CD14-positive monocyte (primary cell): ENCODE measurements around the gene SLC25A46. TPM values are rescaled to one million over a fixed set of nuclear protein-coding genes. Genes with fewer than 3 reads are reported as not detected.

Experiments
- DNase-seq, 3 donors: peaks; one replicate each; pipeline ENCODE4 v3.0.0-alpha.2; 2011 to 2022
- H2AFZ ChIP-seq: 2 replicates; pipeline ENCODE4 v1.6.0; 2012; ENCODE audit warnings: mild to moderate bottlenecking, low read depth, low read length, inconsistent platforms; ENCODE audit not compliant: insufficient read depth, poor library complexity, severe bottlenecking
- H3K27ac ChIP-seq, 2 donors: 1 replicate in 1 of 2; 2 replicates in 1 of 2; pipeline ENCODE4 v1.5.1; 2012 to 2013; ENCODE audit warnings: low read length in 2 of 2, control low read depth in 1 of 2, inconsistent platforms in 1 of 2, low read depth in 1 of 2, mild to moderate bottlenecking in 1 of 2
- H3K27me3 ChIP-seq, 2 donors: one replicate each; pipeline versions ENCODE4 v1.6.0 to v1.6.1; 2011 to 2013; ENCODE audit warnings: low read length in 2 of 2; ENCODE audit not compliant: control insufficient read depth in 2 of 2, insufficient read depth in 2 of 2
- H3K36me3 ChIP-seq, 2 donors: replicated peaks in 1 of 2; 1 replicate in 1 of 2; 2 replicates in 1 of 2; pipeline versions ENCODE4 v1.5.1 to v1.6.1; 2012 to 2013; ENCODE audit warnings: low read length in 2 of 2, control low read depth in 1 of 2, inconsistent platforms in 1 of 2, mild to moderate bottlenecking in 1 of 2; ENCODE audit not compliant: insufficient read depth in 2 of 2, control insufficient read depth in 1 of 2
- H3K4me1 ChIP-seq, 2 donors: 1 replicate in 1 of 2; 2 replicates in 1 of 2; pipeline versions ENCODE4 v1.5.1 to v1.6.1; 2012 to 2013; ENCODE audit warnings: low read length in 2 of 2, control low read depth in 1 of 2, inconsistent platforms in 1 of 2, mild to moderate bottlenecking in 1 of 2, moderate library complexity in 1 of 2; ENCODE audit not compliant: insufficient read depth in 2 of 2, control insufficient read depth in 1 of 2
- H3K4me2 ChIP-seq: replicated peaks from 2 replicates; pipeline ENCODE3; 2012; ENCODE audit warnings: low read length, moderate library complexity, mild to moderate bottlenecking; ENCODE audit not compliant: poor library complexity, severe bottlenecking; ENCODE audit errors: extremely low read depth
- H3K4me3 ChIP-seq, 3 experiments: fragments of 200-600 bp in 1 of 3; sonication (generic) in 1 of 3; replicated peaks in 1 of 3; 1 replicate in 2 of 3; 2 replicates in 1 of 3; pipeline ENCODE4 v1.5.1; 2011 to 2013; ENCODE audit warnings: low read length in 3 of 3, mild to moderate bottlenecking in 3 of 3, control low read depth in 2 of 3, low read depth in 2 of 3, inconsistent platforms in 1 of 3, moderate library complexity in 1 of 3
- H3K79me2 ChIP-seq: 2 replicates; pipeline ENCODE4 v1.6.0; 2012; ENCODE audit warnings: mild to moderate bottlenecking, control low read depth, inconsistent platforms, low read length, moderate library complexity; ENCODE audit not compliant: insufficient read depth
- H3K9ac ChIP-seq: 2 replicates; pipeline ENCODE4 v1.6.0; 2017; ENCODE audit warnings: low read length, mild to moderate bottlenecking; ENCODE audit not compliant: insufficient read depth, poor library complexity, severe bottlenecking
- H3K9me3 ChIP-seq, 2 donors: replicated peaks in 1 of 2; 1 replicate in 1 of 2; 2 replicates in 1 of 2; pipeline versions ENCODE4 v1.5.1 to v1.6.1; 2012 to 2013; ENCODE audit warnings: low read length in 2 of 2, control low read depth in 1 of 2; ENCODE audit not compliant: control insufficient read depth in 1 of 2, insufficient read depth in 1 of 2
- H4K20me1 ChIP-seq: 2 replicates; pipeline ENCODE4 v1.6.0; 2012; ENCODE audit warnings: mild to moderate bottlenecking, low read length, control low read depth, moderate library complexity; ENCODE audit not compliant: insufficient read depth
- H3K27ac Mint-ChIP-seq, 7 donors: one replicate each; pipeline ENCODE4 v1.8.0; 2020; ENCODE audit warnings: mild to moderate bottlenecking in 7 of 7, mixed read lengths in 7 of 7, moderate library complexity in 6 of 7, inconsistent platforms in 2 of 7
- H3K27me3 Mint-ChIP-seq, 3 donors: one replicate each; pipeline ENCODE4 v1.8.0; 2021 to 2022; ENCODE audit warnings: low read depth in 3 of 3, mild to moderate bottlenecking in 3 of 3, mixed read lengths in 3 of 3, moderate library complexity in 3 of 3, inconsistent platforms in 1 of 3
- H3K36me3 Mint-ChIP-seq, 2 donors: one replicate each; pipeline ENCODE4 v1.8.0; 2020; ENCODE audit warnings: mixed read lengths in 2 of 2, inconsistent platforms in 1 of 2, mild to moderate bottlenecking in 1 of 2
- H3K4me1 Mint-ChIP-seq: one replicate; pipeline ENCODE4 v1.8.0; 2020; ENCODE audit warnings: mild to moderate bottlenecking, mixed read lengths
- H3K4me3 Mint-ChIP-seq, 2 donors: one replicate each; pipeline ENCODE4 v1.8.0; 2020; ENCODE audit warnings: mild to moderate bottlenecking in 2 of 2, mixed read lengths in 2 of 2, moderate library complexity in 1 of 2
- H3K9me3 Mint-ChIP-seq, 7 donors: one replicate each; pipeline ENCODE4 v1.8.0; 2020 to 2022; ENCODE audit warnings: mixed read lengths in 7 of 7, mild to moderate bottlenecking in 6 of 7, moderate library complexity in 6 of 7, inconsistent platforms in 2 of 7
- CTCF ChIP-seq: fragments of 200-600 bp; IDR thresholded peaks from one replicate; pipeline ENCODE4 v1.8.0; 2022; ENCODE audit warnings: antibody characterized with exemption, mild to moderate bottlenecking
- WGBS: methylation state at CpG from one replicate; pipeline ENCODE4 v1.1.5; 2013; ENCODE audit warnings: missing lambda C conversion rate; ENCODE audit not compliant: insufficient coverage; 5-methylcytosine and 5-hydroxymethylcytosine counted together
- intact Hi-C, 2 donors: fragments of 100-400 bp; cut with micrococcal nuclease; formaldehyde crosslinking; loops; one replicate each; pipeline versions ENCODE4 v1.15.0 to v1.15.1; 2023
- polyA plus RNA-seq, 3 donors: library from polyadenylated mRNA; depleted of rRNA in 1 of 3; unstranded in 2 of 3; stranded (reverse) in 1 of 3; fragments of 300-500 nt in 2 of 3; fragments of >200 nt in 1 of 3; fragmentation: Illumina TruSeq in 2 of 3; gene quantifications; 1 replicate in 2 of 3; 2 replicates in 1 of 3; pipeline ENCODE4 v1.2.3, GENCODE V29; 2012 to 2021

Gene SLC25A46
- polyA plus RNA-seq, 3 donors: 20.1 to 32.2 (median 29.7) TPM

GRCh38 chr5:110718311-110718710 lies 20.5 kb upstream of the SLC25A46 start:
- H3K9me3 Mint-ChIP-seq: peaks cover 0 to 5% (median 0%) of the 10 kb centered on the region in 7 donors
- TF ChIP-seq CTCF: no peak
- H2AFZ ChIP-seq: no peak overlapping the region
- no peak overlapping the region for H3K9ac ChIP-seq
- H3K36me3 ChIP-seq: no peaks in the 10 kb centered on the region
- H3K27ac Mint-ChIP-seq: no peak overlapping the region
- no peak overlapping the region for H3K4me3 Mint-ChIP-seq
- no peaks in the 10 kb centered on the region for H3K79me2 ChIP-seq
- H3K4me1 ChIP-seq: no peaks in the 10 kb centered on the region
- no peaks in the 10 kb centered on the region for H3K36me3 Mint-ChIP-seq
- WGBS: no CpG with 5 or more reads among the region's 2 CpGs
- H3K4me2 ChIP-seq: no peak overlapping the region
- no peaks in the 10 kb centered on the region for H3K27me3 Mint-ChIP-seq
- H3K27me3 ChIP-seq: no peaks in the 10 kb centered on the region
- no peak overlapping the region for H3K27ac ChIP-seq
- H3K4me1 Mint-ChIP-seq: no peaks in the 10 kb centered on the region
- no peak for DNase-seq
- no peak overlapping the region for H3K4me3 ChIP-seq
- intact Hi-C loops: no loop called here
- H3K9me3 ChIP-seq: no peaks in the 10 kb centered on the region
- H4K20me1 ChIP-seq: no peaks in the 10 kb centered on the region

GRCh38 chr5:110726249-110727024 lies 12.4 kb upstream of the SLC25A46 start, which contains the start of gene TMEM232:
Gene TMEM232 (minus strand): TSS chr5:110726671. CDS start chr5:110667352, 59,319 bp downstream.
- Histone ChIP-seq H3K4me3 (peak within 1 kb of the TSS; percentile 42 to 73 (median 68)), H3K9me3 (no peaks in the 10 kb centered on the region), H2AFZ (peak within 1 kb of the TSS; percentile 71), H4K20me1 (no peaks in the 10 kb centered on the region), H3K9ac (no peak within 1 kb of the TSS), H3K79me2 (no peaks in the 10 kb centered on the region), H3K4me1 (peaks cover 5 to 10% of the 10 kb centered on the region in 2 donors), H3K36me3 (no peaks in the 10 kb centered on the region), H3K27me3 (no peaks in the 10 kb centered on the region), H3K27ac (no peak within 1 kb of the TSS), H3K4me2 (peak within 1 kb of the TSS; percentile 72)
- intact Hi-C loops: no loop called here
- Mint-ChIP-seq H3K4me3 (peak within 1 kb of the TSS; percentile 71 to 91), H3K27ac (peak within 1 kb of the TSS in 1 of 7 donors; percentile 49), H3K27me3 (peaks cover under 1 to 4% (median 1%) of the 10 kb centered on the region in 3 donors), H3K4me1 (peaks cover 9% of the 10 kb centered on the region), H3K9me3 (peaks cover 0 to 5% (median 0%) of the 10 kb centered on the region in 7 donors), H3K36me3 (no peaks in the 10 kb centered on the region)
- 25% methylated on average over 13 of the region's 17 CpGs for WGBS
- DNase-seq: peak; percentile 62 to 84 (median 82)
- TF ChIP-seq CTCF: no peak
